ENCODE measurements around the gene MPG.

The MPG gene

GRCh38 chr16:101586-101985, 23.6 kb downstream of the MPG start:
- no peak for TF ChIP-seq ZFX (IDR thresholded peaks at IDR 0.05)
- no peak for TF ChIP-seq CTCF (conservative IDR thresholded peaks at IDR 0.05)
- no peak overlapping the region for H3K27ac ChIP-seq

GRCh38 chr16:102060-102855, 24.2 kb downstream of the MPG start:
- H3K27ac ChIP-seq: no peak overlapping the region
- TF ChIP-seq CTCF (conservative IDR thresholded peaks at IDR 0.05) (no peak), ZFX (IDR thresholded peaks at IDR 0.05) (no peak)

- TF ChIP-seq CTCF (conservative IDR thresholded peaks at IDR 0.05) (no peak), ZFX (IDR thresholded peaks at IDR 0.05) (no peak)
- H3K27ac ChIP-seq: no peak overlapping the region
Observed at GRCh38 chr16:104355-104754, 26.3 kb downstream of the MPG start.

- TF ChIP-seq ZFX (IDR thresholded peaks at IDR 0.05) (no peak), CTCF (conservative IDR thresholded peaks at IDR 0.05) (no peak)
- H3K27ac ChIP-seq: no peak overlapping the region
Observed at GRCh38 chr16:104928-105327, 26.9 kb downstream of the MPG start.

- no peak for TF ChIP-seq CTCF (conservative IDR thresholded peaks at IDR 0.05)
- no peak for TF ChIP-seq ZFX (IDR thresholded peaks at IDR 0.05)
- no peak overlapping the region for H3K27ac ChIP-seq
Observed at GRCh38 chr16:105521-105920, 27.5 kb downstream of the MPG start.

GRCh38 chr16:106623-107324, 28.7 kb downstream of the MPG start:
- TF ChIP-seq CTCF (conservative IDR thresholded peaks at IDR 0.05) (peak; percentile 90), ZFX (IDR thresholded peaks at IDR 0.05) (no peak)
- no peak overlapping the region for H3K27ac ChIP-seq

GRCh38 chr16:112153-112840, 34.3 kb downstream of the MPG start:
- H3K27ac ChIP-seq: no peak overlapping the region
- no peak for TF ChIP-seq CTCF (conservative IDR thresholded peaks at IDR 0.05)
- TF ChIP-seq ZFX (IDR thresholded peaks at IDR 0.05): no peak
